Parathyroid adenoma (tissue), 2 donors: ENCODE measurements around the gene RHEX.

ENCODE experiments used
- H2AFZ ChIP-seq: fragments of 300-600 bp; sonication (generic); one replicate; pipeline ENCODE4 v1.7.0; 2017; ENCODE audit warnings: antibody characterized with exemption, mild to moderate bottlenecking
- H3K27ac ChIP-seq: fragments of 300-600 bp; sonication (generic); one replicate; pipeline ENCODE4 v1.7.0; 2017
- H3K27me3 ChIP-seq: fragments of 300-600 bp; sonication (generic); one replicate; pipeline ENCODE4 v1.7.0; 2017; ENCODE audit warnings: low read length; ENCODE audit not compliant: control insufficient read depth, insufficient read depth
- H3K36me3 ChIP-seq: fragments of 300-600 bp; sonication (generic); one replicate; pipeline ENCODE4 v1.7.0; 2017; ENCODE audit warnings: low read length; ENCODE audit not compliant: control insufficient read depth, insufficient read depth
- H3K4me1 ChIP-seq: fragments of 300-600 bp; sonication (generic); one replicate; pipeline ENCODE4 v1.7.0; 2017; ENCODE audit warnings: control low read depth
- H3K4me2 ChIP-seq: fragments of 300-600 bp; sonication (generic); one replicate; pipeline ENCODE4 v1.7.0; 2017; ENCODE audit warnings: low read length
- H3K4me3 ChIP-seq: fragments of 300-600 bp; sonication (generic); one replicate; pipeline ENCODE4 v1.7.0; 2017; ENCODE audit warnings: low read depth, low read length
- H3K79me2 ChIP-seq: fragments of 300-600 bp; sonication (generic); one replicate; pipeline ENCODE4 v1.7.0; 2017; ENCODE audit warnings: control low read depth
- H3K9ac ChIP-seq: fragments of 300-600 bp; sonication (generic); one replicate; pipeline ENCODE4 v1.7.0; 2017; ENCODE audit warnings: mild to moderate bottlenecking
- H3K9me3 ChIP-seq: fragments of 300-600 bp; sonication (generic); one replicate; pipeline ENCODE4 v1.7.0; 2017; ENCODE audit warnings: low read length; ENCODE audit not compliant: control insufficient read depth
- CTCF ChIP-seq: fragments of 300-600 bp; sonication (generic); IDR thresholded peaks from one replicate; pipeline ENCODE4 v1.7.0; 2017; ENCODE audit warnings: antibody characterized with exemption, mild to moderate bottlenecking
- donor health status: primary hyperparathyroidism.

Gene RHEX

GRCh38 chr1:206025283-206025820 is 27.6 kb upstream of the RHEX start:
- no peak for TF ChIP-seq CTCF
- Histone ChIP-seq H3K9me3 (no peaks in the 10 kb centered on the region), H3K4me2 (no peak overlapping the region), H3K79me2 (no peaks in the 10 kb centered on the region), H3K36me3 (no peaks in the 10 kb centered on the region), H3K27ac (no peak overlapping the region), H3K9ac (no peak overlapping the region), H3K4me3 (no peak overlapping the region), H3K4me1 (peaks cover 2% of the 10 kb centered on the region), H3K27me3 (no peaks in the 10 kb centered on the region), H2AFZ (no peak overlapping the region)

- H3K36me3 ChIP-seq: no peaks in the 10 kb centered on the region
- H3K4me2 ChIP-seq: no peak overlapping the region
- no peaks in the 10 kb centered on the region for H3K27me3 ChIP-seq
- H3K4me3 ChIP-seq: no peak overlapping the region
- no peak for TF ChIP-seq CTCF
- peaks cover 2% of the 10 kb centered on the region for H3K4me1 ChIP-seq
- H3K79me2 ChIP-seq: no peaks in the 10 kb centered on the region
- no peak overlapping the region for H3K27ac ChIP-seq
- H3K9me3 ChIP-seq: no peaks in the 10 kb centered on the region
- no peak overlapping the region for H3K9ac ChIP-seq
- no peak overlapping the region for H2AFZ ChIP-seq
Measured at GRCh38 chr1:206029484-206029883, 23.5 kb upstream of the RHEX start.

- no peak overlapping the region for H3K9ac ChIP-seq
- no peaks in the 10 kb centered on the region for H3K36me3 ChIP-seq
- no peak for TF ChIP-seq CTCF
- H3K4me2 ChIP-seq: no peak overlapping the region
- H3K9me3 ChIP-seq: no peaks in the 10 kb centered on the region
- H2AFZ ChIP-seq: no peak overlapping the region
- H3K4me3 ChIP-seq: no peak overlapping the region
- no peaks in the 10 kb centered on the region for H3K79me2 ChIP-seq
- H3K27me3 ChIP-seq: no peaks in the 10 kb centered on the region
- peaks cover 2% of the 10 kb centered on the region for H3K4me1 ChIP-seq
- H3K27ac ChIP-seq: no peak overlapping the region
Measured at GRCh38 chr1:206030191-206030590, 22.8 kb upstream of the RHEX start.

- H3K4me3 ChIP-seq: no peak overlapping the region
- H3K9ac ChIP-seq: no peak overlapping the region
- H3K27me3 ChIP-seq: no peaks in the 10 kb centered on the region
- peak; percentile 63 for TF ChIP-seq CTCF
- H3K4me2 ChIP-seq: no peak overlapping the region
- H3K27ac ChIP-seq: no peak overlapping the region
- H3K9me3 ChIP-seq: no peaks in the 10 kb centered on the region
- no peaks in the 10 kb centered on the region for H3K36me3 ChIP-seq
- no peak overlapping the region for H2AFZ ChIP-seq
- peaks cover 2% of the 10 kb centered on the region for H3K4me1 ChIP-seq
- no peaks in the 10 kb centered on the region for H3K79me2 ChIP-seq
Measured at GRCh38 chr1:206030714-206031113, 22.3 kb upstream of the RHEX start.

GRCh38 chr1:206032380-206033140 is 20.4 kb upstream of the RHEX start:
- TF ChIP-seq CTCF: no peak
- Histone ChIP-seq H3K27me3 (no peaks in the 10 kb centered on the region), H3K79me2 (no peaks in the 10 kb centered on the region), H3K9me3 (no peaks in the 10 kb centered on the region), H3K4me1 (peaks cover 2% of the 10 kb centered on the region), H3K27ac (no peak overlapping the region), H3K36me3 (no peaks in the 10 kb centered on the region), H3K9ac (no peak overlapping the region), H3K4me2 (no peak overlapping the region), H3K4me3 (no peak overlapping the region), H2AFZ (no peak overlapping the region)
